TTC549 (cell line): ENCODE measurements around the gene IREB2.

Experiments used
- FAIRE-seq: peaks from 2 replicates; lab custom pipeline; 2012; peaks lifted over from hg19 to GRCh38; lab: Jason Lieb, UNC

Gene IREB2

DNA sequence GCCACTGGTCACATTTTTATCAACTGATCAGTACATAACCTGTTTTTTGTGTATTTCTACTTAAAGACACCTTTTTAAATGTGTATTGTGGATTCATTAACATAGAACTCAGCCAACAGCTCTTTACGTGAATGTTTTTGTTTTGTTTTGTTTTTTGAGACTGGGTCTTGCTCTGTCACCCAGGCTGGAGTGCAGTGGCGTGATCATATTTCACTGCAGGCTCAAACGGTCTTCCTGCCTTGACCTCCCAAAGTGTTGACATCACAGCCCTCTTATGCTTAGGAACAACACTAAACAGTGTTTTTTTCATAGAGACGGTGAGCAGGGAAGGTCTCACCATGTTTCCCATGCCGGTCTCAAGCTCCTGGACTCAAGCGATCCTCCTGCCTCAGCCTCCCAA, 112.2 kb downstream of the IREB2 start:
- no peak for FAIRE-seq

- FAIRE-seq: no peak
These were observed 112.8 kb downstream of the IREB2 start for GRCh38 chr15:78550815-78551214.
